ENCODE data around the gene FRMD8. TPM values are rescaled to one million over a fixed set of nuclear protein-coding genes. Genes with fewer than 3 reads are reported as not detected.

FRMD8 gene
- total RNA-seq, 2 donors from 2014 or later = 36.1 to 106 TPM

- Histone ChIP-seq H3K36me3 (no peaks in the 10 kb centered on the region), H3K4me1 (replicated peaks) (no peaks in the 10 kb centered on the region), H3K4me3 (no peak overlapping the region), H3K27ac (peak overlapping the region in 1 of 2 donors; percentile 59), H3K27me3 (replicated peaks; ENCODE audit: insufficient read depth) (no peaks in the 10 kb centered on the region), H3K9me3 (no peaks in the 10 kb centered on the region)
- WGBS = 81% methylated on average over 8 of the region's 8 CpGs
- intact Hi-C loops (cut with DNase I) = no loop called here
- peak; percentile 17 for DNase-seq (ENCODE audit: low spot score)
- TF ChIP-seq CTCF (IDR thresholded peaks at IDR 0.05) = no peak
- TF ChIP-seq POLR2AphosphoS5 (IDR thresholded peaks at IDR 0.05) = no peak
- TF ChIP-seq POLR2A (IDR thresholded peaks at IDR 0.05) = no peak
Observed at GRCh38 chr11:65440831-65441499, 54.5 kb downstream of the FRMD8 start.

GRCh38 chr11:65442842-65443331, 56.5 kb downstream of the FRMD8 start:
- DNase-seq (ENCODE audit: low spot score) = peak; percentile 19
- no peaks in the 10 kb centered on the region for H3K36me3 ChIP-seq

GRCh38 chr11:65444314-65445051, 58.0 kb downstream of the FRMD8 start:
- H3K27me3 ChIP-seq (replicated peaks; ENCODE audit: insufficient read depth) = no peaks in the 10 kb centered on the region
- H3K4me3 ChIP-seq = no peak overlapping the region
- no peaks in the 10 kb centered on the region for H3K9me3 ChIP-seq
- peak overlapping the region; percentile 7 to 59 for H3K27ac ChIP-seq
- H3K36me3 ChIP-seq = no peaks in the 10 kb centered on the region
- 81% methylated on average over 14 of the region's 14 CpGs for WGBS
- peak; percentile 17 for DNase-seq (ENCODE audit: low spot score)
- TF ChIP-seq CTCF (IDR thresholded peaks at IDR 0.05) (no peak), POLR2A (IDR thresholded peaks at IDR 0.05) (no peak), POLR2AphosphoS5 (IDR thresholded peaks at IDR 0.05) (no peak)
- intact Hi-C loops (cut with DNase I) = no loop called here
- H3K4me1 ChIP-seq (replicated peaks) = no peaks in the 10 kb centered on the region

More at GRCh38 chr11:65442842-65443331, 56.5 kb downstream of the FRMD8 start:
- Histone ChIP-seq H3K9me3 (no peaks in the 10 kb centered on the region), H3K4me3 (no peak overlapping the region), H3K27ac (peak overlapping the region in 1 of 2 donors; percentile 59), H3K4me1 (replicated peaks) (no peaks in the 10 kb centered on the region), H3K27me3 (replicated peaks; ENCODE audit: insufficient read depth) (no peaks in the 10 kb centered on the region)
- WGBS = 71% methylated on average over 9 of the region's 9 CpGs
- intact Hi-C loops (cut with DNase I) = no loop called here
- TF ChIP-seq POLR2A (IDR thresholded peaks at IDR 0.05) (no peak), POLR2AphosphoS5 (IDR thresholded peaks at IDR 0.05) (no peak), CTCF (IDR thresholded peaks at IDR 0.05) (no peak)

GRCh38 chr11:65445101-65445603, 58.7 kb downstream of the FRMD8 start:
- TF ChIP-seq CTCF (IDR thresholded peaks at IDR 0.05) = no peak
- TF ChIP-seq POLR2AphosphoS5 (IDR thresholded peaks at IDR 0.05) = no peak
- no peak for TF ChIP-seq POLR2A (IDR thresholded peaks at IDR 0.05)
- Histone ChIP-seq H3K4me3 (no peak overlapping the region), H3K36me3 (no peaks in the 10 kb centered on the region), H3K27me3 (replicated peaks; ENCODE audit: insufficient read depth) (no peaks in the 10 kb centered on the region), H3K4me1 (replicated peaks) (no peaks in the 10 kb centered on the region), H3K27ac (peak overlapping the region in 1 of 2 donors; percentile 59), H3K9me3 (no peaks in the 10 kb centered on the region)
- DNase-seq (ENCODE audit: low spot score) = no peak
- 83% methylated on average over 15 of the region's 15 CpGs for WGBS
- intact Hi-C loops (cut with DNase I) = no loop called here
